Measurements from ENCODE around the gene FYB1. TPM values are rescaled to one million over a fixed set of nuclear protein-coding genes. Genes with fewer than 3 reads are reported as not detected.

Gene FYB1
- total RNA-seq, 4 donors from 2014 or later: 2.8 to 14.1 (median 11.9) TPM

DNA sequence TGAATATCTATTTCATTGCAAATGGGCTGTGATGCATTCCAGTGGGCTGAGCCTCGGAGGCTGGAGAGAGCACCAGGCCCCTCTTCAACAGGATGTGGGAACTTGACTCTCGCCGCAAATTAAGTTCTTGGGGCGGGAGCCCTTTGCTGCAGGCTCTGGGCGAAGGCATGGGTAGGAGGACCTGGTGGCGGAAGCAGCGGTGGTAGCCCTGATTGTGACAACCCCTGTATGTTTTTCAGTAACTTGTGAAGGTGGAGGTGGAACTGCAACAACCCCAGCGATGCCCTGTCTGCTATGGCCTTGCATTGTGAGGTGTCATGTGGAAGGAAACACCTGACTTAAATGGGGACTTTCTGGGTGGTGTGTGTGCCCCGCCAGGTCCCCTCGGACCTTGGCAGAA, 9.4 kb downstream of the FYB1 start:
- TF ChIP-seq POLR2A (IDR thresholded peaks at IDR 0.05): peak in 1 of 4 donors; percentile 56
- TF ChIP-seq, protein P1, sequence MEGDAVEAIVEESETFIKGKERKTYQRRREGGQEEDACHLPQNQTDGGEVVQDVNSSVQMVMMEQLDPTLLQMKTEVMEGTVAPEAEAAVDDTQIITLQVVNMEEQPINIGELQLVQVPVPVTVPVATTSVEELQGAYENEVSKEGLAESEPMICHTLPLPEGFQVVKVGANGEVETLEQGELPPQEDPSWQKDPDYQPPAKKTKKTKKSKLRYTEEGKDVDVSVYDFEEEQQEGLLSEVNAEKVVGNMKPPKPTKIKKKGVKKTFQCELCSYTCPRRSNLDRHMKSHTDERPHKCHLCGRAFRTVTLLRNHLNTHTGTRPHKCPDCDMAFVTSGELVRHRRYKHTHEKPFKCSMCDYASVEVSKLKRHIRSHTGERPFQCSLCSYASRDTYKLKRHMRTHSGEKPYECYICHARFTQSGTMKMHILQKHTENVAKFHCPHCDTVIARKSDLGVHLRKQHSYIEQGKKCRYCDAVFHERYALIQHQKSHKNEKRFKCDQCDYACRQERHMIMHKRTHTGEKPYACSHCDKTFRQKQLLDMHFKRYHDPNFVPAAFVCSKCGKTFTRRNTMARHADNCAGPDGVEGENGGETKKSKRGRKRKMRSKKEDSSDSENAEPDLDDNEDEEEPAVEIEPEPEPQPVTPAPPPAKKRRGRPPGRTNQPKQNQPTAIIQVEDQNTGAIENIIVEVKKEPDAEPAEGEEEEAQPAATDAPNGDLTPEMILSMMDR (IDR thresholded peaks at IDR 0.05): no peak
- WGBS, 2 donors: 62 to 66% methylated on average over 10 of the region's 10 CpGs
- H3K4me1 ChIP-seq: no peaks in the 10 kb centered on the region
- peak overlapping the region in 1 of 4 donors; percentile 7 for H3K4me3 ChIP-seq
- peak overlapping the region in 2 of 4 donors; percentile 12 to 13 for H3K27ac ChIP-seq
- no peaks in the 10 kb centered on the region for H3K36me3 ChIP-seq
- H3K9me3 ChIP-seq: no peaks in the 10 kb centered on the region
- intact Hi-C loops (cut with DNase I): no loop called here
- H3K27me3 ChIP-seq: no peaks in the 10 kb centered on the region
- DNase-seq: no peak

DNA sequence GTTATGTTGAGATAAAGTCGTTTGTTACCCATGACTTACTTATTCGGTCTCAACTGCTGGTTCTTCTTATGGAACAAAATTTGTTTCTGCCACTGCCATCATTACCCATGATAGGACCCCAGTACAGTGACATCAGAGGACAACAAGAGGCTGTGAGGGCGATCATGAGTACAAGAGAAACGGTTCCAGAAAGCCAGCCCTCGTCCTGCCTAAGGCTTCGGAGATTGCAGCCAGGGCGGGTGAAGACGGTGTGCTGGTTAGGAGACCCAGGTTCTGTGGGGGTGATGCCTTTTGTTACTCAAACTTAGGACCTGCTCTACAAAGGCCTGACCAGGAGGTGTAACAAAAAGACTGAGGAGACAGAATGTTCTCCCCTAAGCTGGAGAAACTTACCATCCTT, 10.9 kb downstream of the FYB1 start:
- no peak overlapping the region for H3K27ac ChIP-seq
- TF ChIP-seq, protein P1 (IDR thresholded peaks at IDR 0.05): no peak
- no peak for TF ChIP-seq POLR2A (IDR thresholded peaks at IDR 0.05)

DNA sequence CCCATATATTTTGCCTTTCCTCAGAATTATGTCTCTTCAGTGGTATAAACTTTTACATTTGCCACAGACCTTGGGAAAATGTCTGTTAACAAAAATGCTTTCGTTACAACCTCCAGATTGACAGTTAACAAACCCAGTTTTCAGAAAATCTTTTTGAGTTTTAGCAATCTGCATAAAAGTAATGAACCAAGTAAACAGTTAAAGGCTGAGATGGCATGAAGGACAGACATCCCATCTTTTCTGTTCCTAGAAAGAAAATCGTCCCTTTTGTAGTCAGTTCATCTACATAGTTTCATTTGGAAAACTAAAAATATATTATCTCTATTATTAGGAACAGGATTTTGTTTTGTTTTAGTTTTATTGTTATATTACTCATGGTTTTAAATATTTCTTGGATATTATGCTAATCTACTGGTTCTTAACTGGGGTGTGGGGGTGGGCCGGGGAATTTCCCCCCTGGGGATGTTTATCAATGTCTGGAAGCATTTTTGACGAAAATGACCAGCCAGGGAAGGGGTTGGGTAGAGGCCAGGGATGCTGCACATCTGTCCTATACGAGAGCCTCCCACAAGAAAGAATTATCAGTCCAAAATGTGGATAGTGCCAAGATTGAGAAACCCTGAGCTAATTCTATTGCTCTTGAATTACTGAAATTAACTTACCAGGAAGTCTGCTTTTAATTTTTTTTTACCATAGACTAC, 11.9 kb downstream of the FYB1 start:
- Histone ChIP-seq H3K36me3 (no peaks in the 10 kb centered on the region), H3K9me3 (no peaks in the 10 kb centered on the region), H3K27ac (no peak overlapping the region), H3K4me3 (no peak overlapping the region), H3K27me3 (no peaks in the 10 kb centered on the region), H3K4me1 (no peaks in the 10 kb centered on the region)
- 37 to 52% methylated on average over 5 of the region's 5 CpGs for WGBS, 2 donors
- DNase-seq: no peak
- intact Hi-C loops (cut with DNase I): no loop called here
- TF ChIP-seq, protein P1 (IDR thresholded peaks at IDR 0.05): no peak
- no peak for TF ChIP-seq POLR2A (IDR thresholded peaks at IDR 0.05)

More for the DNA sequence above, 10.9 kb downstream of the FYB1 start:
- H3K9me3 ChIP-seq: no peaks in the 10 kb centered on the region
- no peaks in the 10 kb centered on the region for H3K36me3 ChIP-seq
- H3K27me3 ChIP-seq: no peaks in the 10 kb centered on the region
- H3K4me3 ChIP-seq: no peak overlapping the region
- intact Hi-C loops (cut with DNase I): no loop called here
- 85 to 90% methylated on average over 8 of the region's 8 CpGs for WGBS, 2 donors
- H3K4me1 ChIP-seq: no peaks in the 10 kb centered on the region
- no peak for DNase-seq

- H3K4me3 ChIP-seq: no peak overlapping the region
- no peak for TF ChIP-seq POLR2A (IDR thresholded peaks at IDR 0.05)
- WGBS, 2 donors: 50 to 76% methylated on average over 3 of the region's 3 CpGs
- H3K4me1 ChIP-seq: no peaks in the 10 kb centered on the region
- H3K27ac ChIP-seq: no peak overlapping the region
- no peaks in the 10 kb centered on the region for H3K27me3 ChIP-seq
- no peaks in the 10 kb centered on the region for H3K9me3 ChIP-seq
- intact Hi-C loops (cut with DNase I): no loop called here
- no peak for DNase-seq
- H3K36me3 ChIP-seq: no peaks in the 10 kb centered on the region
Observed at GRCh38 chr5:39206630-39207321, 12.6 kb downstream of the FYB1 start.

DNA sequence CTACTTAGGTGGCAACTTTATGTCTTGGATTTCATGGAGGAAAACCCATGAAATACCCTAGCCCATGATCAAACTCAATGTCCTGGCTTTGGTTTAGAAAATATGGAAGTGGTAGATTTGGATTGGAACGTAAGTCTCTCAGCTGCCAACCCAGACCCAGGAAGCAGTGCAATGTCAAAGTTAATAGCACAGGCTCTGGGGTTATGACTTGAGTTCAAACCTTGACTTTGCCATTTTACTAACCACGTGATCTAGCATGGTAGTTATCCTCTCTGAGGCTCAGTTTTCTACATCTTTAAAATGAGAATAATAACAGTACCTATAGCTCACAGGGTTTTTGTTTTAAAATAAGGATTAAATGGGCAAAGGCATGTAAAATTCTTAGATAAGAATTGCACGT, 13.8 kb downstream of the FYB1 start:
- Histone ChIP-seq H3K4me3 (no peak overlapping the region), H3K9me3 (no peaks in the 10 kb centered on the region), H3K4me1 (no peaks in the 10 kb centered on the region), H3K27me3 (no peaks in the 10 kb centered on the region), H3K36me3 (no peaks in the 10 kb centered on the region), H3K27ac (no peak overlapping the region)
- WGBS, 2 donors: 80 to 87% methylated on average over 3 of the region's 3 CpGs
- intact Hi-C loops (cut with DNase I): no loop called here
- no peak for DNase-seq
- TF ChIP-seq, protein P1 (IDR thresholded peaks at IDR 0.05): no peak
- no peak for TF ChIP-seq POLR2A (IDR thresholded peaks at IDR 0.05)

Measured in esophagus squamous epithelium (tissue), 5 donors.